HG02970 (cell line): ENCODE measurements around the gene IL1R2.

Experiments used
- ATAC-seq: cut with Tn5 transposase; IDR thresholded peaks from one replicate; pipeline ENCODE4 v1.9.1; 2021; ENCODE audit warnings: mild to moderate bottlenecking, moderate library complexity, moderate number of reproducible peaks; ENCODE audit not compliant: unreplicated experiment, low FRiP score

Gene IL1R2

DNA sequence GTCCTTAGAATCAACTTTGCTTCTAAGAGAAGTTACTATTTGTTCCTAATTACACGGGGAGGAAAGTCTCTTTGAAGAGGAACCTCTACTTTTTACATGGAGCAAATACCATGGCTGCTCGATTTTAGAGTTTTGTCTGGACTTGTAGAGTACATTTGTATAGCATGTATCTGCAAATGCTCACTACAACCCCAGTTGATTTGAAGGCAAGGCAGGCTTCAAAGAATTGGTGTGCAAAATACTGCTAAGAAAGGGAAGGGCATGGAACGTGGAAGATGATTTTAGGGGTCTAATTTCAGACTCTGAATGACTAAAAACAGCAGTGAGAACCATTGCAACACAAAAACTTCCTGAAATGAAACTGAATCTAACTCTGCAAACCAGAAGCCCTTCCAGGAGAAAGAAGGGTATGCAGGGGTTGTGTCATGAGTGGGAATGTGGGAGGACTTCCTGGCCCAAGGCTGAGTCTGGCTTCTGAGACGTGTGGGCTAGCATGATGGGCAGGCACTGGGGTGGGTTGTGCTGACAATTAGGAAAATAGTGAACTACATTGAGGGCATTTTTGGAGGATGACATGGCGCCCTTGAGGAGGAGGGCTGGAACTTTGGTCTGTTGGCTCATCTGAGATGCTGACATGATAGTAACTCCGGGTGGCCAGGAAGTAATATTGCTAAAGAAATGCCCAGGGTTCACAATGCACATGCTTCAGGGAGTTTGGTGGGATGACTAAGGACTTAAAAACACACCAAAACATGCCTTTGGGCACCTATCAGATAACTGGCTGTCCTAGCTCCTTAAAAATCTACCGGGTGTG lies 18.9 kb upstream of the IL1R2 start:
- ATAC-seq, result no peak

DNA sequence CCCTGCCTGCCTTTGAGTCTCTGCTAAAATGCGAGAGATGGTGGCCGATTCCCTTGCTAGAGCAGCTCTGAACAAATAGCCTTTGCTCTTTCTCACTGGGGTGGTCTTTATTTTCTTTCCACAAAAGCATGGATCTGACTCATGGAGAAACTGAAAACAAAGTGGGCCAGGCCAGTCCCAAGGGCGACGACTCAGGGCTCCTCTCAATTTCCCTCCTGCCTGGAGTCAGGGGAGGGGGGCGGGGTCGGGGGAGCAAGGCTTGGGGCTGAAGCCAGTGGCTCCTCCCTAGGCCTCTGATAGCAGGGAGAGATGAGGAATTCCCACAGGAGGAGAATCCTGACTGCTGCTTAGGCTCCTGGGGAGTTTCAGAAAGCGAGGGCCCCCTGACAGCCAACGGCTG lies 17.1 kb upstream of the IL1R2 start:
- no peak for ATAC-seq

DNA sequence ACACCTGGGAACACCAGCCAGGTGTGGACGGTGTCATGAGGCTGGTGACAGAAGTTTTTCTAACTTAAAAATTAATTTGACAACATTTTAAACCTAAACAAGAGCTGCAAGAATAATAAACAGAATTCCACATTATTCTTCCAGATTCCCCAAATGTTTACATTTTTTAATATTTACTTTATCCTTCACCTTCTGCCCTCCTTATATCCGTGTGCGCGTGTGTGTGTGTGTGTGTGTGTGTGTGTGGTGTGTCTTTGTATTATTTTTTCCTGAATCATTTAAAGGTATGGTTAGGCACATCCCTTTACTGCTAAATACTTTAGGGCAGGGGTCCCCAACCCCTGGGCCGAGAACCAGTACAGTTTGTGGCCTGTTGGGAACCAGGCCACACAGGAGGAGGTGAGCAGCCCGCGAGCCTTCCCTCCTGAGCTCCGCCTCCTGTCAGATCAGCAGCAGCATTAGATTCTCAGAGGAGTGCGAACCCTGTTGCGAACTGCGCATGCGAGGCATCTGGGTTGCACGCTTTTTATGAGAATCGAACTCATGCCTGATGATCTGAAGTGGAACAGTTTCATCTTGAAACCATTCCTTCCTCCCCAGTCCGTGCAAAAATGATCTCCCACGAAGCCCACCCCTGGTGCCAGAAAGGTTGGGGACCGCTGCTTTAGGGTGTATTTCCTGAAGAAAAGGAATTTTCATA lies 16.4 kb upstream of the IL1R2 start:
- ATAC-seq, result no peak

DNA sequence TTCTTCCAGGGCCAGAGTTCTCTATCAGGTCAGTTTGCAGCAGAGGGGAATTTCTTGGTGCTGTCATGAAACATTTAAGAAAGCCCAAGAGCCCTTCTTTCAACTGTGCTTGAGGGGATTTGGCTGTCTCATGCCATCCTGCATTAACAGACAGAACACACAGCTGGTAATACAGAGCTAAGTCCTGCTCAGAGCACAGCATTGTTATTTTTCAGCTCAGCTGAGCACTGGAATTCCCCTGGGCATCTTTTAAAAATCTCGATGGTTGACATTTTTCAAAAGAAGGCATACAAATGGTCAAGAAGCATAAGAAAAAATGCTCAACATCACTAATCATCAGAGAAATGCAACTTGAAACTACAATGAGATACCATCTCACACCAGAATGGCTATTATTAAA lies 14.9 kb upstream of the IL1R2 start:
- ATAC-seq, result no peak

GRCh38 chr2:101980368-101980767 lies 11.4 kb upstream of the IL1R2 start:
- ATAC-seq, result no peak

DNA sequence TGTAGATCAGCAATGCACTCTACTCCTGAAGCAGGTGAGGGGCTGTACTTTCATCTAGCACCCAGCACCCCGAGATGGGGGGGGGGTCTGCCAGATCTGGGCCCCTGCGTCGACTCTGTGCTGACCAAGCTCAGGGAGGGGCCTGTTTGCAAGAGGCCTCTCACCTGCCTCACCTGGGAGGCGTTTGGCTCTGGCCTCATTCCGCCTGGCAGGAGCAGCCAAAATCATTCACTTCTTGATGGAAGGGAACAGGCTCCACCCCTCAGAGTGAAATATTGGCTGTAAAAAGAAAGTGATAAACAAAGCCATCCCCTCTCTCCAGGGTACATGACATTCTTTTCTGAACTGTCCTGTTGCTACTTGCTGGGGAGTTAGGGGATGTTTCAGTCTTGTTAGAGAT lies 10.7 kb upstream of the IL1R2 start:
- ATAC-seq, result no peak

GRCh38 chr2:101981504-101981903 lies 10.3 kb upstream of the IL1R2 start:
- ATAC-seq, result no peak

DNA sequence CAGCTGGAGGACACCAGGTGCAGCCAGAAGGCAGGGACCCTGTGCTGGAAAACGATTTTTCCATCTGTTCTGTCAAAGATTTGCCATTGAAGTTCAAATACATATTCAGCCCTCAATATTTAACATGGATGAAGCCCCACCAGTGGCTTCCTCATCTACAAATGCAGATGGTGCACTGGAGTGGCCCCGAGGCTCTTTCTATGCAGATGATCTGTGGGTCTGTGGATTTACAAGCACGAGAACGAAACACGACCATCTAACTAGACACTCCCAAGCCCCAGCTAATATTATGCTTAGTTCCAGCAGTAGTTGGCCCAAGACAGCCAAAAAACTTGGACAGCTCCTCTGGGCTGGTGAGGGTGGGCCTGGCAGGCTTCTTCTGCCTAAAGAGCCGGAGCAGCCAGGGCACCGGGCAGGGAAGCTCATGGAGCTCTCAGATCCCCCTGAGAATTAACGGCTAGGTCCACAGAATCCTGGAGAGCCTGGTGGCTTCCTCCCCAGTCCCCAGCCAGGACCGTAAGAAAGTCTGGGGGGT lies 9.2 kb upstream of the IL1R2 start:
- ATAC-seq, result no peak

DNA sequence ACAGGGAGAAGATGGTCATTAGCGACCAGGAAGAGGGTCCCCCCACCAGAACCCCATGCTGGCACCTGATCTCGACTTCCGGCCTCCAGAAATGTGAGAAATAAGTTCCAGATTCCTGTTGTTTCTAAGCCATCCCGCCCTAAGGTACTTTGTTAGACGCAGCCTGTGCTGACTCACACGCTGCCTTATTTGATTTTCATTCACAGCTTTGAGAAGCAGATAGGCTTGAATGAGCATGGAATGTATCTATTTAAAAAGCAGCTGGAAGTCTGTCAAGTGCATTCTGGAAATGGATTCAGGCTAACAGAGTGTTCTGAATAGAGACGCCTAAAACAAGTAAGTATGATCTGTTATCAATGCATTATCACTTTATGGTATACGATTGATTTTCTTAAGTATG lies 8.3 kb upstream of the IL1R2 start:
- no peak for ATAC-seq

DNA sequence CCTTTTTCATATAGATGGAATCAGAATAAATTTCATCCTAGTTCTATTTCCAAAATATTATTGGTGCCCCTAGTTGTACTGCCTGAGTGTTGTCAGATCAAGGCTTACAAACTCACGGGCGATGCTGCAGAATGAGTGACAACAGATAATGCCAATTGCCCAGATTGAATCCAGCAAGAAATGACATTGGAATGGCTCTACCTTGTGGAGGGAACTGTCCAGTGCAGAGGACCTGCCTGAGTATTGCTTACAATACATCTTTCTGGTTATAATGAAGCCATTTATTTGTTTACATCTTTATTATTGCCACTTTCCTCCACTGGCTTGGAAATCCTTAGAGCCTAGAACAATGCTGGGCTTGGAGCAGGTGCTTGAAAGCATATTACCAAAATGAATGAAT lies 7.8 kb upstream of the IL1R2 start:
- ATAC-seq, result no peak

DNA sequence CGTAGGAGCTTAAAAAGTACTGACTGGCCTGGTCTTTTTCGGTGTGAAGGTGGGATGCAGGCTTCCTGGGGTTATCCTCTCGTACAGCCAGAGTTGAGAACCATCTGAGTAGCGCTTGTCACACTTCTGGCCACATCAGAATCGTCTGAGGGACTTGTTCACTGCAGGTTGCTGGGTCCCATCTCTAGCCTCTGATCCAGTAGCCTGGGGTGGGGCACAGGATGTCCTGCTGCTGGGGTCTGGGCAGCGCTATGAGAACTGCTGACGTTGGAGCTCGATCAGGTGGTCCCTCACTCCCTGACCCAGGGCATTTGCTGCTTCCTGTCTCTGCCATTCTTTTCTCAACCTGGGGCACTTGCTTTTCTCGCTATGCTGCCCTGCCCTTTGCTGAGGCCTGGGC lies 7.1 kb upstream of the IL1R2 start:
- no peak for ATAC-seq

GRCh38 chr2:101985101-101985792 lies 6.5 kb upstream of the IL1R2 start:
- no peak for ATAC-seq

DNA sequence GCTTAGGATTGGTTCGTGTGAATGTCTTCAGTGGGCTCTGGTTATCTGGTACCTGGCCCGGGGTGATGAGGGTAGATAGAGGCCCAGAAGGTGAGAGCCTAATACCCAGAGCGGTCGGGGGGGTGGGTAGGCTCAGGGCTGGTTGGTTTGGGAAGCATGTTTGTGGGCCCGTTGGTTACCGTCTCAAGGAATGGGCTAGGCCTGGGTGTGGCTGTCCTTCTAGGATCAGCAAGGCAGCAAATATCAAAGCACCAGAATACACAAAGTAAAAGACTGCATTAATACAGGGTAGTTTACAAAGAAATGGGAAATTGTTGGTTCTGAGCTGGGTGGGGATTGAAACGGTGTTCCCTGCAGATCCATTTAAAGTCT lies 6.0 kb upstream of the IL1R2 start:
- ATAC-seq, result no peak

GRCh38 chr2:101986376-101986775 lies 5.4 kb upstream of the IL1R2 start:
- no peak for ATAC-seq

DNA sequence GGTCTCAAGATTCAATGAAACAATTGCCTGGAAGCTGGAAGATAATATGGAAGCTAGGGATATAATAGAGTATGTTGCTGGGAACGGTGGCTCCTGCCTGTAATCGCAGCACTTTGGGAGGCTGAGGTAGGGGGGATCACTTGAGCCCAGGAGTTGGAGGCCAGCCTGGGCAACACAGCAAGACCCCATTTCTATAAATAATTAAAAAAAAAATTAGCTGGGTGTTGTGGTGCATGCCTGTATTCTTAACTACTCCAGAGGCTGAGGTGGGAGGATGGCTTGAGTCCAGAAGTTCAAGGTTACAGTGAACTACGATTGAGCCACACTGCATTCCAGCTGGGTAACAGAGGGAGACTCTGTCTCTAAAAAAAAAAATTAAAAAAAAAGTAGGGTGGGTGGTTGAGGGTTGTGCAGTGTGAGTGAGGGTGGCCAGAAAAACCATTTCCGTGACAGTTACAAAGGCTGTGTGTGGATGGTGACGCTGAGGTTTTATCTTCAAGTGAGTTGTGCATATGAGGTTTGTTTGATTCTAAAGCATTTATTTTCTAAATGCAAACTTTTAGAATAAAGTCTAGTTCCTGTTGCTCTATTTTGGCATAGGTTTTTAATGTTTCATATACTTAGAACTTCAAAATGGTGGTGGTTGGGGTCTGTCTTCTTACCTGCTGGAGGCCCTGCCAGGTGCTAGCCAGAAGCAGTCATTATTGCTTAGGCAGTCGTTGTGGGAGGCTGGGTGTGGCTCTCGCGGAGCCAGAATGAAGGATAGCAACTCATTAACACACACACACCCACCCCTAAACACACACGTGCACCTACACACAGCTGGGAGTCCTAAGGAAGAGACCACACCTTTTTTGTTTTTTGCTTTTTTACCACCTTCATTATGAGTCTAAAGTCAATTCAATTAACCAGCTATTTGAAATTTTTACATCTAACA lies 4.7 kb upstream of the IL1R2 start:
- ATAC-seq, result no peak

DNA sequence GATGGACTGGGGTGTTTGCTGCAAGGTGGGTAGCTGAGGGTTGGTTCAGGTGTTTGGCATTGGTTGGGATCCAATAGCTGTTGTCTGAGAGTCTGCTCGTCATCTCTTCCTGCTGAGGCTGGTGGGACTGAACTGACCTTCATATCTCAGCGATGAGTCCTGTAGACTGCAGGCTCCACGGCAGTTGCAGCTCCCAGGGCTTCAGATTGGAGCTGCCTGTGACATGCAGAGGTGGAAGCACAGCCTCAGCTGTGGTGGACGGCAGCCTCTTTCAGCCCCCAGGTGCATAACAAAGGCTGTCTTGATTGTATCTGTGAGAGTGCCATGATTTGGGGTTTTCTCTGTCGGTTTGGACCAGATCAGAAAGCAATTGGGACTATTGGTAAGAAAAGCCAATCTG lies 3.9 kb upstream of the IL1R2 start:
- no peak for ATAC-seq

GRCh38 chr2:101988541-101988940 lies 3.2 kb upstream of the IL1R2 start:
- no peak for ATAC-seq

GRCh38 chr2:101989740-101990460 lies 1.9 kb upstream of the IL1R2 start:
- ATAC-seq, result no peak

DNA sequence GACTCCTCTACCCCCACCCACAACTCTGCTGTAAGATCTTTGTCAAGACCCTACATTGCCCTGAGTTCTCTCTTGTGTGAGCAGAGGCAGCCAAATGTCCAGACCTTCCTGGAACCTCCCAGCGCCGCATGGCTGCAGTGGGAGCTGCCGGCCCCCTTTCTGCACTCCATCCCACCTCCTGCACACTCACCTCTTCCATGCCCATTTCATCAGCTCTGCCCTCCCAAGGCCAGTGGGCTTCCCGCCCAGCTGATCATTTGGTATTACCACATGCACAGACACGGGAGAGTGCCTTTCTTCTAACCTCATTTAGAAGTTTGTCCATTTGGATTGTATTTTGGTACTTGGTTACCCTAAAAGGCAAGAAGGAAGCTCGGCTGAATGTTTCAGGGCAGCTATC lies 2.0 kb downstream of the IL1R2 start:
- ATAC-seq, result no peak

DNA sequence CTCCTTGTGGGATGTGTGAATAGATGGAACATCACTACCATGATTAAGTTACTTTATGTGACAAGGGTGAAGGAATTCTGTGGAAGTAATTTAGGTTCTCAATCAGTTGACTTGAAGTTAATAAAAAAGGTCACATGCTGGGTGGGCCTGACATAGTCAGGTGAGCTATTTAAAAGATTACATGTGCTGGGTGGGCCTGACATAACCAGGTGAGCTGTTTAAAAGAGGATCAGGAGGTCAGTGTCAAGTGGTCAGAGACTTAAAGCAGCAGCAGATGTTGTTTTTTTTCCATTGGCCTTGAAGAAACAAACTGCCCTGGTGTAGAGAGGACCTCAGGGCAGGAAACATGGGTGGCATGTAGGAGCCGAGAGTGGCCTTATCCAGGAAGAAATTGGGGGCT lies 3.3 kb downstream of the IL1R2 start:
- ATAC-seq, result no peak
